GM04503 (cell line): ENCODE results near the gene FAM184A.
"Not testable (repeated sequence)": the region's sequence is repeated elsewhere in the genome, so short reads cannot be mapped to it uniquely, and the experiment has no call there.

ENCODE experiments used
- DNase-seq: peaks from one replicate; pipeline ENCODE4 v3.0.0-alpha.2; 2012; ENCODE audit warnings: low read depth

The FAM184A gene

DNA sequence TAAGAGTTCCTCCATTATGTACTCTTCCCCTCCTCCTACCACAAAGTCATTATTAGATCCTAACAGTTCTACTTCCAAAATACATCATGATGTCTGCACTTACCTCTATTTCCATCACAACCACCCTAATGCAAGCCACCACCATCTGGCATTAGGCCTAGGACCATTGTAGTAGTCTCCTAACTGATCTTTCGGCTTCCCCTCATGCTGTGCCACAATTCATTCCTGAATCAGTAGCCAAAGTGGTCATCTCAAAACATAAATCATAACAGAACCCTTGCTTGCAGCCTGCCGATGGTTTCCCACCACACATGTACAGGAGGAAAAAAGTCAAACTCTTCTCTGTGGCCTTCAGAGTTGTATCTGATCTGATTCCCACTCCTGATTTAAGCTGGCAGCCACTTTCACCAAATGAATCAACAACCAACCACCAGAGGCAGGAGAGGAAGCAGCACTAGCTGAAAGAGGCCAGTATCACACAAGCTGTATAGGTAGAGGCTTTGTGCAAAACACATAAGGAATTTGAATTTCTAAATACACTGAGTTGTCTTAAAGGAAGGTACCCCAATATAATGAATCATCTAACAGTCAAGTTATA, 26.1 kb downstream of the FAM184A start:
- DNase-seq: no peak

DNA sequence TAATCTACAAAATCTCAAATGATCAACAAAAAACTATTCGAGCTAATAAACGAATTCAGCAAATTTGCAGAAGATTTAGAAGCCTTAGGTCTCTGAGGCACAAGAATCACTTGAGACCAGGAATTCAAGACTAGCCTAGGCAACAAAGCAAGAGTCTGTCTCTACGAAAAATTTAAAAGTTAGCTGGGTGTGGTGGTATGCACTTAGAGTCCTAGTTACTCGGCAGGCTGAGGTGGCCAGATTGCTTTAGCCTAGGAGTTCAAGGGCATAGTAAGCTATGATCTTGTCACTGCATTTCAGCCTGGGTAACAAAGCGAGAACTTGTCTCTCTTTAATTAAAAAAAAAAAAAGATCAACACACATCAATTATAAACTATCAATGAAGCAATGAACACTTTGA, 34.2 kb downstream of the FAM184A start:
- DNase-seq: no peak

- no peak for DNase-seq
These were observed 34.7 kb downstream of the FAM184A start for GRCh38 chr6:119043783-119044182.

DNA sequence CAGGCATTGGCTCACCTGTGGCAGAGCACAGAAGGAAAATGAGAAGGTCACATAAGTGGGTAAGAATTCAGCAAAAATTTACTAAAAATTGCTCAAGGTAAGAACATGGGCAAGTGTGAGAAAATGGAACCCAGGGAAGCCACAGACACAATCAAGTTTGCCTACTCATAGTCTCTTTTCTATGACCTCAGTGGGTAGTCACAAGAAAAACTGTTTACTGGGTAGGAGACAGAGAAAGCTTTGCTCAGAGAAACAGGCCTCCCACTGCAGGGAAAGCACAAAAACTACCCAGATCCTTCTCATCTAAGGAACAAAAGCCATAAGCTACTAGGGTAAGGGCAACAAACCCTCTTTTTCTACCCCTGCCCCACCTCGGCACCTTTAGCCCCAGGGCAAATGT, 35.2 kb downstream of the FAM184A start:
- DNase-seq: no peak

DNA sequence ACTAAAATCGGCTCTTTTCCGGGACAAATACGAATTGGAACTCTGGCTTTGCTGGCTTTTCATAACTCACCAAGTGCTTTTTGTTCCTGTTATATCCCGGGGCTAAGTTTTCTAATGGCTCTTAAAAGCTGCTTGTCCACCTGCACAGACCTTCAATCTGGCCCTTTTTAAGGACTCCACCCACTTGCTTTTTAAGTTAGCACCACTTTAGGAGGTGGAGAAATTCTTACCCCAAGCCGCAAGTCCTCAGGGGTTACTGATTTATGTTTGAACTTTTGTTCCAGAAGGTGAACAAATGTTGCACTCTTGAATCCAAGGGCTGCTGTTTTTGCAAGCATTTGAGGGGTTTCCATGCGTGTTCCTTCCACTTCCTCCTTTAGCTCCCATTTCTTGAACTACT, 37.8 kb downstream of the FAM184A start:
- DNase-seq: no peak

GRCh38 chr6:119040229-119040628, 38.2 kb downstream of the FAM184A start:
- no peak for DNase-seq

- no peak for DNase-seq
These were observed 40.4 kb downstream of the FAM184A start for GRCh38 chr6:119037941-119038623.

DNA sequence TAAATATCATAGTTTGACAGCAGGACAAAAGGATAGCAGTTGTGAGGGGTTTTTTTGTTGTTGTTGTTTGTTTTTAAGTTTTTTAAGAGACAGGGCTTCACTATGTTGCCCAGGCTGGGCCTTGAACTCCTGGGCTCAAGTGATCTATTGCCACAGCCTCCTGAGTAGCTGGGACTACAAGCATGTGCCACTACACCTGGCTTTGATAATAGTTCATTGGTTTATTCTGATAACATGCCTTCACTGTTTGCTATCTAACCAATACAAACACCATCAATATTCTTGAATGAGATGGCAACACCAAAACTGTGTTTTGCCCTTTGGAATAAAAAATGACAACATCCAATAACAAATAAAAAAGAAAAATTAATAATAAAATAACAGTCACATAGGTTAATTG, 41.2 kb downstream of the FAM184A start:
- DNase-seq: no peak

- no peak for DNase-seq
These were observed 42.4 kb downstream of the FAM184A start for GRCh38 chr6:119036081-119036480.

GRCh38 chr6:119035459-119035858, 43.0 kb downstream of the FAM184A start:
- DNase-seq: no peak

- DNase-seq: no peak
These were observed 43.5 kb downstream of the FAM184A start for GRCh38 chr6:119034827-119035458.

- DNase-seq: no peak
These were observed 46.0 kb downstream of the FAM184A start for GRCh38 chr6:119032428-119032827.

DNA sequence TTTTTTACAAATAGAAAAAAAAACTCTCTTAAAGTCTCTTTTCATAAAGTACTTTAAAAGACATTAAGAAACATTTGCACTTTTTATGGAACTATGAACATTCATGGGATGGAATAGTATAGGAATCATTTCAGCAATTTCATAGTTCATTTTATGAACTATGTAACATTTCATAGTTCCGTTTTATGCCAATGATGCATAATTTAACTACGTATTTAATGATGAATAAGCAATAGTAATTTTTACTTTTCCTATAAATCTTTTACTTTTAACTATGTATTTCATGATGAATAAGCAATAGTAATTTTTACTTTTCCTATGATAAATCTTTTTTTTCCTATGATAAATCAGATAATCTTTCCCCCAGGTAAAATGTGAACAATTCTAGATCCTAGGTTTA, 47.7 kb downstream of the FAM184A start:
- DNase-seq: no peak

- DNase-seq: no peak
These were observed 50.4 kb downstream of the FAM184A start for GRCh38 chr6:119028091-119028490.

GRCh38 chr6:119027465-119027864, 51.0 kb downstream of the FAM184A start:
- DNase-seq: no peak

DNA sequence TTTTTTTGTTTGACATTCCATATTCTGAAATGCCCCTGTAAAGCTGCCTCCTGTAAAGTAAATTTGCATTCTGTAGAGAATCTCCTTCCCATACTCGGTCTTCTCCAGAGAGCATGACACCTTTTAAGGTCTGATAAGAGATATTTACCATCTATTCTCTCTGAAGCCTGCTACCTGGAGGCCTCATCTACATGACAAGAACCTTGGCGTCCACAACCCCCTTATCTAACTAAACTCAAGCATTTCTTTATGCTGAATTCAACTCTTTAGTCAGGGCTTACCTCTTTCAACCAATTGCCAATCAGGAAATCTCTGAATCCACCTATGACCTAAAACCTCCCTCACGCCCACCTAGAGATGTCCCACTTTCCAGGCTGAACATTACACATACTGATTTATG, 51.6 kb downstream of the FAM184A start:
- DNase-seq: no peak

- DNase-seq: no peak
These were observed 52.7 kb downstream of the FAM184A start for GRCh38 chr6:119025793-119026192.

GRCh38 chr6:119024111-119024510, 54.4 kb downstream of the FAM184A start:
- no peak for DNase-seq

- DNase-seq: no peak
These were observed 55.7 kb downstream of the FAM184A start for GRCh38 chr6:119022796-119023195.

- DNase-seq: no peak
These were observed 57.6 kb downstream of the FAM184A start for GRCh38 chr6:119020597-119021561.

- DNase-seq: not testable (repeated sequence)
These were observed 63.3 kb downstream of the FAM184A start for GRCh38 chr6:119015165-119015564.

DNA sequence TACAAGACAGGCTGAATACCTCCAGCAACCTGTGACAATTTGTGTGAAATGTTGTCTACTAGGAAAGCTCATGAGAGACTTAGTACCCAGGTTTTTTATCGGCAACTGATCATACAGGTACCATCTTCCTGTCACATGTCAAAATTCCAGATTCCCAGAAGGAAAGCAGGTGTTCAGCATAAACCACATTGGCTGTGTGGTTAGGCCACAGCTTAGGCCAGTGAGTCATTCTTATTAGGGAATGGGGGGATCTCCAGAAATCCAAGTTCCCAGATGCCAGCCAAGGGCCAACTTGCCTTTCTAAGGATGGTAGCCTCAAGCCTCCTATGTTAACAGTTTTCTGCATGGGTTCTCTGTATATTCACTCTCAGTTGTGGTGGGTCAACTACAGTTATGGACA, 65.9 kb downstream of the FAM184A start:
- DNase-seq: no peak
